GM18511 (cell line): ENCODE results near the gene CEP131.
"Not testable (repeated sequence)": the region's sequence is repeated elsewhere in the genome, so short reads cannot be mapped to it uniquely, and the experiment has no call there.

Experiments
- ATAC-seq: cut with Tn5 transposase; IDR thresholded peaks from one replicate; pipeline ENCODE4 v1.9.1; 2021; ENCODE audit warnings: mild to moderate bottlenecking, moderate library complexity; ENCODE audit not compliant: unreplicated experiment

Gene CEP131

DNA sequence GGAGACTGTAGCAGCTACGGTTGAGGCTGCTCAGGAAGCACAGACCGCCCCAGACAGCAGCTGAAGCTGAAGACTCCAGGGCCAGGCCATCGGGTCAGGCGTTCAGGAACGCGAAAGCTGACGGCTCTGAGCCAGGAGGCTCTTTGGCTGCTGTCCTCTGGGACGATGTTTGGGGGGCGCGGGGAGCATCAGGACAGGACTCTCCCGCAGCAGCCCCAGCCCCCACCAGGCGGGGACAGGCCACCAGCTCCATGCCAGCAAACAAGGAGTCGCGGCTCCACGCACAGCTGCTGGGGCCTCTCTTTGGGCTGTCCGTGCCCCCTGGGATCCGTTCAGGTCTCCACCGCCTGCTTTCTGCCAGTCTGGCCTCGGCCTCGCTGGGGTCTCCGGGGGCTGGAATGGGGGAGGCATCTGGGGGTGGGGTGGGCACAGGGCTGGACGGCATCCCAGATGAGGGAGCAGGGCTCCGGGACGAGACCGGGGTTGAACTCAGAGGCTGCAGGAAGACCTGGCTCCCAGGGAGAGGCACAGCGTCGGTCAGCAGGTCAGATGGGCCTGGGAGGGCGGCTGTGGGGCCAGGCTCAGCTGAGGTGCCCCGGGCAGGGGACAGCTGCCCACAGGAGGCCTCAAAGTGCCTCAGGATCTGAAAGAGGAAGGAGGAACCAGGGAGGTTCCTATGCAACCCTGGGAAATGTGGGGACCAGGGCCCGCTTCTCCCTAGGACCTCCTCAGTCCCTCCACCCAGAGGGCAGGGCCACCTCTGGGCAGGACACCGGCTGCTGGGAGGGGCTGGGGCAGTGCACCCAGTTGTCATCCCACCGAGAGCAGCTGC lies 6.3 kb upstream of the CEP131 start:
- ATAC-seq, result no peak

DNA sequence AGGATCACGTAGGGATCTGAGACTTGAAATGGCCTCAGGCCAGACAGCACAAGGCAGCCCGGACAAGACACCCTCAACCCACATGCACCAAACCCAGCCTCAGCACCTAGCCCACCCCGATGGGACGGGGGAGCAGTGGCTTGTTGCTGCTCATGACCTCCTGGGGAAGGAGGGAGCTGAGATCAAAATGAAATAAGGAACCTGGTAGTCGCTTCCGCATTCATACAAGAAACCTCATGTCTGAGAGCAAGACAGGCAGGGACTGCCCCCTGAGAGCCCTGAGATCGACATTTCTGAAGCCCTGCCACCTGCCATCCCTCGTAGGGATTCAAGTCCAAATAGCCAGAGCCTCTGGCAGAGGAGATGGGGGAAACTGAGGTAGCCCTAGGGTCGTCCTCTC lies 5.7 kb upstream of the CEP131 start:
- no peak for ATAC-seq

DNA sequence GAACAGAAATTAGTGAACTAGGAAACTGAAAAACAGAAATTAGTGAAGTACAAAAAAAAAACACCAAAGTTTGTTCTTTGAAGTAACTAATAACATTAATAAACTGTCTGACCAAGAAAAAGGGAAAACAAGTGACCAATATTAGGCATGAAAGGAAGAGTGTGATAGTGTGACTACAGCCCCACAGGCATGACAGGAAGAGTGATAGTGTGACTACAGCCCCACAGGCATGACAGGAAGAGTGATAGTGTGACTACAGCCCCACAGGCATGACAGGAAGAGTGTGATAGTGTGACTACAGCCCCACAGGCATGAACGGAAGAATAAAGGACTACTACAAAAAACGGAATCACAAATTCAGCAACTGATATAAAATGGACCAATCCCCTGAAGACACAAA lies 4.9 kb upstream of the CEP131 start:
- not testable (repeated sequence) for ATAC-seq

DNA sequence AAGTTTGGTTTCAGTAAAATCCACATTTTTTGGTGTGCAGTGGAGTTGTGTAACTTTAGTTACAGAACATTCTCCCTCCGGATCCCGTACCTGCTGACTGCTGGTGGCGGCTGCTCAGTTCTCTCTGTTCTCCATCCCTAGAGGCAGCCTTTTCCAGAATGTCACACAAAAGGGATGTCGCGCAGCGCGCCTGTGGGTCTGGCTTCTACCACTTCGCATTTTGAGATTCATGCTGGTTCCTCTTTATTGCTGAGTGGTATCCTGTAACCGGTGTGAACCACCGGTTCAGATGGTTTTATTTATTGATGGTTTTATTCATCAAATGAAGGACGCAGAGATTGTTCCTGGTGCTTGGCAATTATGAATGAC lies 981 bp upstream of the CEP131 start:
- ATAC-seq, result no peak

DNA sequence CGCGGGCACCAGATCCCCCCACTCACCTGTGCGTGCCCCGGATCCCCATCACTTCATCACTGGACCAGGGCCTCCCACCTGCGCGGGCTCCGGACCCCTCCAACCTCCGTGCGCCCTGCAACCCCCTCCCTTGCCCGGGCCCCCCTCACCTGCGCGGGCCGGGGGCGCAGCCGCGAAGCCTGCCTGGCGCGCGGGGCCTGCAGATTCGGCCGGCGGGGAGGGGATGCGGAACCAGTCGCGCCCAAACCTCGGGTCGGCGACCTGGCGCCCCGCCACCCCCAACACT lies 202 bp downstream of the CEP131 start:
- peak; percentile 12 for ATAC-seq

DNA sequence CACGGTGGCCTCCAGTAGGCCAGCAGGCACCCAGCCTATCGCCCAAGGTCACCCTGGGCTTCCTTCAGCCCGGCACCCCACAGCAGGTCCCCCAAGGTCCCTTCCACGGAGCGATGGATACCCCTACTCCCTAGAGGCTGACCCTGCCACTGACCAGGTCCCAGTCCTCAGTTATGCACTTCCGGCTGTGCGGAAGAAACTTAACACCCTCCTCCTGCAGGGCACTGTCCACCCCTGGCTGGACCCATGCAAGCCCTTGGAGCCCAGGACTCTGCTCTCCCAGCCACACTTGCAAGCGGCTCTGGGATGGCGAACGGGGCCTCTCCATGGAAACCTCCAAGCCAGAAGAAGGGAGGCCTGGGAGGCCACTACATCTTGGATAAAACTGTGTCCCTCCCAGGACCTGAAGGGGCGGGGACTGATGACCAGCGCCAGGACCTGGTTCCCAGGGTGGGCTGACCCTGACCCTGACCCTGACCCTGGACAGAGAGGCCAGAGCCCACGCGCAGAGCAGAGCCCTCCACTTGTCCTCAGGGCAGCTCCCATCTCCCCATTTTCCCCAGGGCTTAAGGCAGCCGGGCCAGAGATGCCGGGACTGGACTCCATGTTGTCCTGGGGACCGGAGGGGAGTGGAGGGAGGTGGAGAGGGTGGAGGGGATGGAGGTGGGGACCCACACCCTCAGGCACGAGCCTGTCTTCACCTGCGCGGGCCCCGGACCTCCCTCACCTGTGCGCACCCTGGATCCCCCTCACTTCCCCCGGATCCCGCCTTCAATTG lies 734 bp downstream of the CEP131 start:
- no peak for ATAC-seq

DNA sequence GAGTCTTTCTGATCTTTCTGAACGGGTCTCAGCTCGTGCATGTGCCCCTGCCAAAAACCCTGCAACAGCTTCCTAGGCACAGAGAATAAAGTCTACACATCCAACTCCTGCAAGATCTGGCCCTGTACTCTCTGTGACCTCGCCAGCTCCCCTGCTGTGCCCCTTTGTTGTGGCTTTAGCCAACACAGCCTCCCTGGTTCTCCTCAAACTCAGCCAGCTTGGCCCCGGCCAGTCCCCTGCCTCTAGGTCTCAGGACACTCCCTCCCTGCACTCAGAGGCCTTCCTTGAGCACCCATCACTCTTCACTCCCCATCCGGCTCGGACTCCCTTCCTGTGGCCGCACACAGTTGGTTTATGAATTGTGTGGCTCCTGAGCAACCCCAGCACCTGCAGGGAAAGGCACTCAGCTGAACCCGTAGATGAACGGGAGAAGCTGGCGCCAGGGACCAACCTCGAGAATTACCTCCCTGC lies 1.4 kb downstream of the CEP131 start:
- ATAC-seq, result no peak

DNA sequence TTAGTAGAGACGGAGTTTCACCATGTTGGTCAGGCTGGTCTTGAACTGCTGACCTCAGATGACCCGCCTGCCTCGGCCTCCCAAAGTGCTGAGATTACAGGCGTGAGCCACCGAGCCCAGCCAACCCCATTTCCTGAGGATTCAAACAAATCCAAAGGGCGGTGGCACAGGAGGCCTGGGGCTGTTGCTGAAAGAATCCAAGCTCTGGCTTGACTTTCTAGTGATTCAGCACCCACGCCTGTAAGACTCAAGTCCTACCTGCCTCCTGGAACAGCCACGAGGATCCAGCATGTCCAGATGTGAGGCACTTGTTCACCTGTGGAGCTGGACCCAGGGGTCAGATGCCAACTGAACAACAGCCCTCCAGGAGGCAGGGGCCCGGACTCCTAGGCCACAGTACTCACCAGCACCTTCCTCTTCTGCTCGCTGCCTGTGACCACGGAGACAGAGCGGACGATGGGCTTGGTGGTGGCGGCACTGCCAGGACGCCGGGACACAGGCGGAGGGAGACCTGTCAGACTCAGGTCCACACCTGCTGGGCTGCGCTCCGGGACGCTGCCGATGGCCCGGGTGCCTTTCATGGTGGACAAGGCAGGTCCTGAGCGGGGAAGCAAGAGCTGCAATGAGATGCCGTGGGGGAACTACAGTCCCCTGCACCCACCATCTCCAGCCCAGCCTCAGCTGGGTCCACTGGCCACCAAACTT lies 3.1 kb downstream of the CEP131 start:
- no peak for ATAC-seq

DNA sequence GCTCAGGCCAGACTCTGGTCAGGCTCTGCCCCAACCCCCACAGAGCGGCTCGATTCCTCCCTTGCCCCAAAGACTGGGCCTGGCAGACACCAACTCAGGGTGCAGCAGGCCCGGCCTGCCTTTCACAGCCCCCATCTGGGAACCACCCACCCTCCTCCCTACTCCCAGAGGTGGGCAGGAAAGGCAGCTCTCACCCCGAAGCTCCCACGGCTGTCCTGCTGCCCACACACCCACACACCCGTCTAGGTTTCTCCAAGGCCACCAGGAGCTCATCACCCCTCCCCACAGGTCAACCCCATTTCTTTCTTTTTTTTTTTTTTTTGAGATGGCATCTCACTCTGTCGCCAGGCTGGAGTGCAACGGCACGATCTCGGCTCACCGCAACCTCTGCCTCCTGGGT lies 3.8 kb downstream of the CEP131 start:
- ATAC-seq, result no peak

DNA sequence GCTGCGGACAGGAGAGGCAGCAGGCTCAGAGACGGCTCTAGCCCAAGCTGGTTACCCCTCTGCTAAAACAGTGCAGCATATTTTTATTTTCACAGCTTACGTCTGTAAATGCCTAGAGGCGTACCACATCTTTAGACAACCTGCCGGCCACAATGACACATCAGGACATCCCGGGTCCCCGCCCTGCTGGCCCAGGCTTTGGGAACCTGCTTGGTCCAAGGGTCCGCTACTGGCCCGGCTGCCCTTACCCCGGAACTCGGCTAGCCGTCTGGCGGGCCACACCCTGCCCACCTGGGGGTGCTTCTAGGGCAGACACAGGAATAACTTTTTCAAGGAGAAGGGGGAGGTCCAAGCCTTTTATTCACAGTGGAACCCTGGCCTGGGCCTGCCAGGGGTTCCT lies 4.3 kb downstream of the CEP131 start:
- ATAC-seq, result no peak

DNA sequence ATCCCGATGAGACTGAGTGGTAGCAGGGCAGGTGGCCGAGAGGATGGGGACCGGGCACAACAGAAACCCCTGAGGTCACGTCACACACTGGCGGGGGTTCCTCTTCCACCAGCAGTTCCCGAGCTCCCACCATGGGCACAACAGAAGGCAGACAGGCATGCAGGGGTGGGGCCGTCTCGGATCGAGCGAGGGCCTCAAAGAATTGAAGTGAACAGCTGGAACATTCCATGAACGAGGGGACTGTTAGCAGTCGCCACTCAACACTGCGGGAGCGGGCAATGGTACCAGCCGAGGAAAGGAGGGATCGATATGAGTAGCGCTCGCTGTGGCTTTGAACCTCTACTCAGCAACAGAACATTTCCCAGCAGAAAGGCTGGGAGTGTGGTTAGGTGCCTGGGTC lies 5.3 kb downstream of the CEP131 start:
- ATAC-seq, result no peak

DNA sequence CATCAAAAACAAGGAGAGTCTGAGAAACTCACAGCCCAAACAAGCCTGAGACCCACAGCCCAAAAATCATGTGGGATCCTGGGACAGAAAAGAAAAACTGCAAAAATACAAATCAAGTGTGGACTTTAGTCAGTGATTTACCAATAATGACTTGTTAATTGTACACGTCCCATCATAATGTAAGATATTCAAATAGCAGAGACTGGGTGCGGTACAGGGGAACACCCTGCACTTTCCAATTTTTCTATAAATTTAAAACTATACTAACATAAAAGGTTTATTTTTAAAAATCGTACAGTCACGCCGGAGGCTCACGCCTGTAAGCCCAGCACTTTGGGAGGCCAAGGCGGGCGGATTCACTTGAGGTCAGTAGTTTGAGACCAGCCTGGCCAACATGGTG lies 8.8 kb downstream of the CEP131 start:
- no peak for ATAC-seq

DNA sequence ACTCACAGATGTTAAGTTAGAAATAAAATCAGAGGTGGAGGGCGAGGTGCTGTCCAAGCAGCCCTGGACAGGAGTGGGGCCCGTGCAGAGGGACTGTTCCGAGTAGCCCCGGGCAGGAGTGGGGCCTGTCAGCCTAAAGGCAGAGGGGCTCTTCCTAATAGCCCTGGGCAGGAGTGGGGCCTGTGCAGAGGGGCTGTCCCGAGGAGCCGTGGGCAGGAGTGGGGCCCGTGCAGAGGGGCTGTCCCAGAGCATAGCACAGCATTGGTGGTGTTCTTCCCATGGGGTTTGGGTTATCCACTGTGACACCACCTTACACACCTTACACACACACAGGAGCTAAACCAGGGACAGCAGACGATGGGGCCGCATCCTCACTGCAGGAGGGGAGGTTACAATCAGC lies 10.4 kb downstream of the CEP131 start:
- no peak for ATAC-seq

DNA sequence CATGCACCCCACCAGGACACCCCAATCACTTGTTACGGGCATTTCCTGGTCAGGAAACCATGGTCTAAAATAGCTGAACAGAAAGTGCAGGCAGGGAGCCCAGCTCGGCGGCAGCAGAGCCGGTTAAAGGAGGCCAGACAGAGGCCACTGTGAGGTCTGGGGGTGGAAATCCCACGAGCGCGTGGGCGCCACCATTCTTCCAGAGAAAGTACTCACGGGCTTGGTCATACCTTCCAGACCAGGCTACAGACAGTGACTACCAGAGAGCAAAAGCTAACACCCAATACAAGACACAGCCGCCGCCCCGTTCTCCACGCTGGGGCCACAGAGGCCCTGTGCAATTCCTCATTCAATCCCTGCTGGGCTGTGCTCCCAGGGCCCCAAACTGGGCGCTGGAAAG lies 11.9 kb downstream of the CEP131 start:
- no peak for ATAC-seq

DNA sequence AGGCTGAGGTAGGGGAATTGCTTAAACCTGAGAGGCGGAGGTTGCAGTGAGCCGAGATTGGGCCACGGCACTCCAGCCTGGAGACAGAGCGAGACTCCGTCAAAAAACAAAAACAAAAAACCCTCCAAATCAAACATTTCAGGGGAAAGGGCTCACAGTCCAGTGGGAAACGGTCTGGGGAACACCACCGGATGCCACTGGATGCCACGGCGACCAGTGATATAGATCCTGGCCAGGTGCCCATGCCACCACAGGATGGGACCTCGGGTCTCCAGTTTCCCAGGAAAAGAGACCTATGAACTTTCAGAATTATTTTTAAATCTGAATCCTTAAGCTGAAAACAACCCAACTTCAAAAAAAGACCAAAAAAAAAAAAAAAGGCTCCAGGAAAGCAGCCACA lies 12.3 kb downstream of the CEP131 start:
- ATAC-seq, result no peak

DNA sequence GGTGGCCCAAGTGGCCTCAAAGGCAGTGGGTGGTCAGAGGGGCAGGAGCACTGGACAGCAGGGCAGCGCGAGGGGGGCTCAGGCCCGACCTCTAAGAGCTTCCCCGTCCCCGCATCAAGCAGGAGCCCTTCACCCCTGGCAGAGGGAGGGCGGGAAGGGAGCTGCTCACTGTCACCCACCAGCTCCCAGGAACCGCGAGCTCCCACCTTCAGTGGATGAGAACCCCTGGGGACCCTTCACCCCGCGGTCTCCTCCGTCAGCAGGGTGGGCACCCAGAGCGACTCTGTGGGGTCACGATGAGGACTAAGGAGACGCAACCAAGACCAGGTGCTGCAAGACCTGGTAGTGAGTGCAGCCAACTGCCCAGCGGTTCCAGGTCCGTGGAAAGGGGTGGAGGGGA lies 13.6 kb downstream of the CEP131 start:
- no peak for ATAC-seq

DNA sequence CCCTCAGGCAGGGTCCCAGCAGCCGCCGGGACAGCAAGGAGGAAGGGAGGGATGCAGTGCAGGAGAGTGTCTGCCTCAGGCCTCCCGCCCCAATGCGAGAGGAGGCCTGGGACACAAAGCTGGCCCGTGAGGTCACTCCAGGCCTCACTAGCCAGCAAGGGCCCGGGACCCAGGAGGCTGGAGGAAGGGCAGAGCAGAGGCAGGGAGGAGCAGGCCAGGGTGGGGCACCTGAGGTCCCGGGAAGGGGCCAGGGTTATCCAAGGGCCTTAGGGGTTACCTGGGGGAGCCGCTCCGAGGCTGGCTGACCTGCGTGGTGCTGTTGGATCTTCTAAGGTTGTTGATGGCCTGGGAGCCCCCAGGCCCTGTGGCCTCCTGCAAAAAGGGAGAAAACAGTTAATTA lies 14.1 kb downstream of the CEP131 start:
- ATAC-seq, result no peak

DNA sequence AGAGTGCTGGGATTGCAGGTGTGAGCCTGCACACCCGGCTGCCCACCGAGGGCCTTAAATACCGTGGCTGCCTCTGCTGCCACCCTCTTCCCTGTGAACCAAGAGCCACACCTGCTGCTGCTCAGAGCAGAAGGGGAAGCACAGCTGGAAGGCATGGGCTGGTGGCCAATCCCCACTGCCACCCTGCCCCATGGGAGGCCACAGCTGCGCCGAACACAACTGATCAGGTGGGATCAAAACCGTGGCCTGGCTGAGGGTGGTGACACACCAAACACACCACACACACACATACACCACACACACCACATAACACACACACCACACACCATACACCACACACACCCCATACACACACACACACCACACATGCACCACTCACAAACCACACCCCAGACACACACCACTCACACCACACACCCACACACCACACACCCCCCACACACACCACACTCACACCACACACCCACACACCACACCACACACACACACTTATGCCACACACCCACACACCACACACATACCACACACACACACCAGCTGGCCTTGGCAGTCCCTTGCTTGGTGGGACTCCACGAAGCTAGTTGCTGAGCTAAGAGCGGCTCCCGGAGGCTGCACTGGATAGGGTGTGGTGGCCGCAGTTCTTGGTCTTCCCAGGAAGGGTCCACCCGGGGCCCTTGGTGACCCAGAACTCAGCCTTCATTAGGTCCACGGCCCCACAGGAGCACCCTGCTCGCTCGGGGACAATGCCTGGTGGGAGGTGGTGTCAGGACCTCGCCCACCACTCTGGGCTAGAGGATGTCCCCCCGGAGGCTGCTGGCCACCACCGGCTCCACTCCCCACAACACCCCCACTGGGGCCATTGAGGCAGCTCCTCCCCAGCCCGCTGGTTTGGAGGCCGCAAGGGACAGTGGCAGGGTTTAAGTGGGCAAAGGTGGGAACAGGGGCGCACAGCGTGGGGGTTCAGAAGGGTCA lies 14.9 kb downstream of the CEP131 start:
- ATAC-seq, result no peak

DNA sequence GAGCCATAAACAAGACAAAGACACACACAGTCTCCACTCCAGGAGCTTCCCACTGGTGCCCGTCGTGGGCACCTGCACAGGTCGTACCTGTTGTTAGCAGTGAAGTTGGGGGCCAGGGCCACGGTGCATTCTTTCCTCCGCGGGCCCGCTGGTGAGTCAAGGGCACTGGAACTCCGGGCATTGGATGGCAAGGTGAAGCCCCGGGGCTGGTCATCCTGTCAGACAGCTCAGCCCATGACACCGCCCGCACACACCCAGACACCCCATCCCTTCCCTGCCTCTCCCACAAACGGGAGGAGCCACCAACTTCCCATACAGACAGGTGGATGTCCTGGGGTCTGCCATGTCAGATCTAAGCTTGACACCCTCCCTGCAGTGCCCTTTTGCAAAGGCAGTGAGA lies 16.1 kb downstream of the CEP131 start:
- no peak for ATAC-seq

DNA sequence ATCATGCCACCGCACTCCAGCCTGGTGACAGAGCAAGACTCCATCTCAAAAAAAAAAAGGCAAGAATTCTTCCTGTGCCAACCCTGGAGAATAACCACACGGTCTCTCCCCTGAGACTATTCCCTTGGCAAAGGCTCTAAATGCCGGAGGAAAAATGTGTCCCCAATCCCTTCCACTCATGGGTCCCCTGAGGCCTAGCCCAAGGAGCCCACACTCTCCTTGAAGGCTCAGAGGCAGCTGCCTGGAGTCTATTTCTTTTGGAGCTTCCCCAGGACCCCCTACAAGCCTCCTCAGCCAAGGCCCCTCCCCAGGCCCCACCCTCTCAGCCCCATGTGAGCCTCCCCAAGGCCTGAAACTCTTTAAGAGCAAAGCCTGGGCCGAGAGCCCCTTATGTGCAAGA lies 16.6 kb downstream of the CEP131 start:
- no peak for ATAC-seq

DNA sequence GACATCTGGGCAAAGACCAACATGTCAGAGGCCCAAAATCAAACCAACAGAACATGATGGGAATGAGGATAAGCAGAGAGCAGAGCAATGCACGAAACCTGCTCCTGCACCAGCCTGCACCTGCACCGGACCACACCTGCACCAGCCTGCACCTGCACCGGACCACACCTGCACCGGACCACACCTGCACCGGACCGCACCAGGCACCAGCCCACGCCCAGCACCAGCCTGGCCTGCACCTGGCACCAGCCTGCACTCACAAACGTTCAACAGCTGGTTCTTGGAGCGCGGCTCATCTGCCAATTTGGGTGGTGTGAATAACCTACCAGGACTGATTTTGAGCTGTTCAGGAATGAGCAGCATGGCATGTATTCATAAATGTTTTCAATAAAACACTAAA lies 18.2 kb downstream of the CEP131 start:
- no peak for ATAC-seq
